ENCODE results near the gene EPAS1. TPM values are rescaled to one million over a fixed set of nuclear protein-coding genes. Genes with fewer than 3 reads are reported as not detected.

The EPAS1 gene
- total and polyA plus RNA-seq, 9 of the 15 experiments (the other 6 are each of a cell fraction or from before 2014, with no cell fraction given) = 0.25 to 11.2 (median 4.1) TPM

DNA sequence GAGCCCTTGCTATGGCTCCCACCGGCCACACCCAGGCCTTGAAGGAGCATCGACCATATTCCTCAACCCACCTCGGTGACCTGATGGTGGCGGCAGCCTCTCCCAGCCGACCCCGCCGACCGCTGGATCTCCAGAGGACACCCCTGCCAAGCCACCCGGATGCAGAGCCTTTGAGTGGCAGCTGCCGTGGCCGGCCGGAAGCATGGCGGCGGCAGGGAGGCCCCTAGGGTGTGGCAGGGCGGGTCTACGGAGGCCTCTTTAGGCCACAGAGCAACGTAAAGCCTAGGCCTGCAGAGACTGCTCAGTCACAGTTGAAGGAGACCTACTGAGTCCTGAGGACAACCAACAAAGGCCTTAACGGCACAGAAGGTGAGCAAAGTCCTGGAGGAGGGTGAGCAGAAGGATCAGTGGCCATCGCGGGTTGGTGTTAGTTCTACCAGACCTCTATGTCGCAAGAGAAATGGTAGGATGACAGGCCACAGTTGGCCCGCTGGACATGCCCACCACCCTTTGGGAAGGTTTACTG lies 131.8 kb downstream of the EPAS1 start (continued):
- TF ChIP-seq NR2C2 (CRISPR knock-in tag; IDR thresholded peaks at IDR 0.05) (no peak), NR2C2 (tag; IDR thresholded peaks at IDR 0.05) (peak; percentile 94), HNRNPLL (IDR thresholded peaks at IDR 0.05; ENCODE audit: low read depth, low read length, poor library complexity, severe bottlenecking) (no peak), TCF3 (CRISPR knock-in tag; IDR thresholded peaks at IDR 0.05) (no peak), PCBP1 (IDR thresholded peaks at IDR 0.05; ENCODE audit: low read depth, low read length, poor library complexity, severe bottlenecking) (no peak), CBX8 (IDR thresholded peaks at IDR 0.05; ENCODE audit: borderline replicate concordance, extremely low read depth, low read depth, low read length, poor library complexity, severe bottlenecking) (no peak), FOXP1 (CRISPR knock-in tag; IDR thresholded peaks at IDR 0.05) (no peak), POLR3G (IDR thresholded peaks at IDR 0.05; ENCODE audit: extremely low read depth, insufficient read length, insufficient replicate concordance) (no peak), HDAC1 (IDR thresholded peaks at IDR 0.05) (no peak), JUNB (CRISPR knock-in tag; conservative IDR thresholded peaks at IDR 0.05) (no peak), PML (IDR thresholded peaks at IDR 0.05; ENCODE audit: low read length) (peak; percentile 70), RUNX1 (IDR thresholded peaks at IDR 0.05; ENCODE audit: low read depth) (no peak), ESRRA (IDR thresholded peaks at IDR 0.05; ENCODE audit: borderline replicate concordance, low read depth) (peak; percentile 91), YY1 (IDR thresholded peaks at IDR 0.05; ENCODE audit: borderline replicate concordance in 1 of 3, control insufficient read depth in 1 of 3, extremely low read depth in 1 of 3, insufficient read depth in 3 of 3, insufficient read length in 1 of 3, insufficient replicate concordance in 2 of 3, low read depth in 1 of 3, low read length in 2 of 3) (peak; percentile 48 to 94 (median 89)), HDGF (IDR thresholded peaks at IDR 0.05) (no peak)
- TF ChIP-seq, protein P1, sequence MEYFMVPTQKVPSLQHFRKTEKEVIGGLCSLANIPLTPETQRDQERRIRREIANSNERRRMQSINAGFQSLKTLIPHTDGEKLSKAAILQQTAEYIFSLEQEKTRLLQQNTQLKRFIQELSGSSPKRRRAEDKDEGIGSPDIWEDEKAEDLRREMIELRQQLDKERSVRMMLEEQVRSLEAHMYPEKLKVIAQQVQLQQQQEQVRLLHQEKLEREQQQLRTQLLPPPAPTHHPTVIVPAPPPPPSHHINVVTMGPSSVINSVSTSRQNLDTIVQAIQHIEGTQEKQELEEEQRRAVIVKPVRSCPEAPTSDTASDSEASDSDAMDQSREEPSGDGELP (CRISPR knock-in tag; IDR thresholded peaks at IDR 0.05; ENCODE audit: borderline replicate concordance) = no peak
- TF ChIP-seq, protein P2, sequence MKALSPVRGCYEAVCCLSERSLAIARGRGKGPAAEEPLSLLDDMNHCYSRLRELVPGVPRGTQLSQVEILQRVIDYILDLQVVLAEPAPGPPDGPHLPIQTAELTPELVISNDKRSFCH (CRISPR knock-in tag; IDR thresholded peaks at IDR 0.05) = no peak
- TF ChIP-seq, protein P2 (tag; IDR thresholded peaks at IDR 0.05) = no peak
- TF ChIP-seq, protein P3, sequence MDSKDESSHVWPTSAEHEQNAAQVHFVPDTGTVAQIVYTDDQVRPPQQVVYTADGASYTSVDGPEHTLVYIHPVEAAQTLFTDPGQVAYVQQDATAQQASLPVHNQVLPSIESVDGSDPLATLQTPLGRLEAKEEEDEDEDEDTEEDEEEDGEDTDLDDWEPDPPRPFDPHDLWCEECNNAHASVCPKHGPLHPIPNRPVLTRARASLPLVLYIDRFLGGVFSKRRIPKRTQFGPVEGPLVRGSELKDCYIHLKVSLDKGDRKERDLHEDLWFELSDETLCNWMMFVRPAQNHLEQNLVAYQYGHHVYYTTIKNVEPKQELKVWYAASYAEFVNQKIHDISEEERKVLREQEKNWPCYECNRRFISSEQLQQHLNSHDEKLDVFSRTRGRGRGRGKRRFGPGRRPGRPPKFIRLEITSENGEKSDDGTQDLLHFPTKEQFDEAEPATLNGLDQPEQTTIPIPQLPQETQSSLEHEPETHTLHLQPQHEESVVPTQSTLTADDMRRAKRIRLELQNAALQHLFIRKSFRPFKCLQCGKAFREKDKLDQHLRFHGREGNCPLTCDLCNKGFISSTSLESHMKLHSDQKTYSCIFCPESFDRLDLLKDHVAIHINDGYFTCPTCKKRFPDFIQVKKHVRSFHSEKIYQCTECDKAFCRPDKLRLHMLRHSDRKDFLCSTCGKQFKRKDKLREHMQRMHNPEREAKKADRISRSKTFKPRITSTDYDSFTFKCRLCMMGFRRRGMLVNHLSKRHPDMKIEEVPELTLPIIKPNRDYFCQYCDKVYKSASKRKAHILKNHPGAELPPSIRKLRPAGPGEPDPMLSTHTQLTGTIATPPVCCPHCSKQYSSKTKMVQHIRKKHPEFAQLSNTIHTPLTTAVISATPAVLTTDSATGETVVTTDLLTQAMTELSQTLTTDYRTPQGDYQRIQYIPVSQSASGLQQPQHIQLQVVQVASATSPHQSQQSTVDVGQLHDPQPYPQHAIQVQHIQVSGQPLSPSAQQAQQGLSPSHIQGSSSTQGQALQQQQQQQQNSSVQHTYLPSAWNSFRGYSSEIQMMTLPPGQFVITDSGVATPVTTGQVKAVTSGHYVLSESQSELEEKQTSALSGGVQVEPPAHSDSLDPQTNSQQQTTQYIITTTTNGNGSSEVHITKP (IDR thresholded peaks at IDR 0.05; ENCODE audit: partially characterized antibody) = peak; percentile 85
- TF ChIP-seq, protein P4, sequence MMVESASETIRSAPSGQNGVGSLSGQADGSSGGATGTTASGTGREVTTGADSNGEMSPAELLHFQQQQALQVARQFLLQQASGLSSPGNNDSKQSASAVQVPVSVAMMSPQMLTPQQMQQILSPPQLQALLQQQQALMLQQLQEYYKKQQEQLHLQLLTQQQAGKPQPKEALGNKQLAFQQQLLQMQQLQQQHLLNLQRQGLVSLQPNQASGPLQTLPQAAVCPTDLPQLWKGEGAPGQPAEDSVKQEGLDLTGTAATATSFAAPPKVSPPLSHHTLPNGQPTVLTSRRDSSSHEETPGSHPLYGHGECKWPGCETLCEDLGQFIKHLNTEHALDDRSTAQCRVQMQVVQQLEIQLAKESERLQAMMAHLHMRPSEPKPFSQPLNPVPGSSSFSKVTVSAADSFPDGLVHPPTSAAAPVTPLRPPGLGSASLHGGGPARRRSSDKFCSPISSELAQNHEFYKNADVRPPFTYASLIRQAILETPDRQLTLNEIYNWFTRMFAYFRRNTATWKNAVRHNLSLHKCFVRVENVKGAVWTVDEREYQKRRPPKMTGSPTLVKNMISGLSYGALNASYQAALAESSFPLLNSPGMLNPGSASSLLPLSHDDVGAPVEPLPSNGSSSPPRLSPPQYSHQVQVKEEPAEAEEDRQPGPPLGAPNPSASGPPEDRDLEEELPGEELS (CRISPR knock-in tag; IDR thresholded peaks at IDR 0.05; ENCODE audit: borderline replicate concordance) = no peak
